Endothelial cell of umbilical vein (primary cell): ENCODE data around the gene CARD11. TPM values are rescaled to one million over a fixed set of nuclear protein-coding genes. Genes with fewer than 3 reads are reported as not detected.

Experiments used
- BruUV-seq: library from RNA; stranded (reverse); fragments of 400-500 nt; replicated peaks from 2 replicates; lab custom pipeline; 2021; lab: Mats Ljungman, UMichigan
- CTCF ChIA-PET: fragments of 300-600, 350-600 bp; sonication (Branson Sonifier 250); formaldehyde crosslinking; loops from one replicate; lab custom pipeline; 2021; ENCODE audit warnings: antibody characterized with exemption, inconsistent platforms; lab: Charles Lee
- POLR2A ChIA-PET: fragments of 300-600, 350-600 bp; sonication (Branson Sonifier 250); formaldehyde crosslinking; loops from one replicate; lab custom pipeline; 2021; ENCODE audit warnings: antibody characterized with exemption, inconsistent platforms; lab: Charles Lee
- DNase-seq: peaks from one replicate; pipeline ENCODE4 v3.0.0-alpha.2; 2011; ENCODE audit warnings: low read depth, low spot score
- FAIRE-seq: peaks from 2 replicates; lab custom pipeline; 2011; peaks lifted over from hg19 to GRCh38; lab: Jason Lieb, UNC
- H2AFZ ChIP-seq: 2 replicates; pipeline ENCODE4 v1.6.0; 2012; ENCODE audit warnings: low read depth, low read length, control low read depth, inconsistent platforms
- H3K27ac ChIP-seq: 2 replicates; pipeline ENCODE4 v1.5.1; 2011; ENCODE audit warnings: low read depth, mild to moderate bottlenecking, control low read depth, low read length, moderate library complexity; ENCODE audit not compliant: insufficient read depth
- H3K27me3 ChIP-seq, 2 experiments: 2 replicates each; pipeline versions ENCODE4 v1.6.0 to v1.6.1; 2011; ENCODE audit warnings: low read length in 2 of 2, mixed read lengths in 1 of 2; ENCODE audit not compliant: control insufficient read depth in 2 of 2, insufficient read depth in 2 of 2
- H3K36me3 ChIP-seq, 2 experiments: 2 replicates in 1 of 2; 3 replicates in 1 of 2; pipeline ENCODE4 v1.5.1; 2011; ENCODE audit warnings: low read length in 2 of 2, mild to moderate bottlenecking in 1 of 2, moderate library complexity in 1 of 2; ENCODE audit not compliant: control insufficient read depth in 2 of 2, insufficient read depth in 2 of 2; ENCODE audit errors: extremely low read depth in 1 of 2
- H3K4me1 ChIP-seq: 3 replicates; pipeline ENCODE4 v1.5.1; 2011; ENCODE audit warnings: mild to moderate bottlenecking, low read length; ENCODE audit not compliant: control insufficient read depth, insufficient read depth; ENCODE audit errors: extremely low read depth
- H3K4me2 ChIP-seq: 2 replicates; pipeline ENCODE4 v1.6.1; 2011; ENCODE audit warnings: low read length, control low read depth, mixed read lengths; ENCODE audit not compliant: insufficient read depth
- H3K4me3 ChIP-seq, 3 experiments: fragments of 200-600 bp in 1 of 3; sonication (generic), shearing (Covaris generic) in 1 of 3; replicated peaks in 1 of 3; 2 replicates each; pipeline ENCODE4 v1.5.1; 2011 to 2016; ENCODE audit warnings: control low read depth in 3 of 3, low read length in 3 of 3, mild to moderate bottlenecking in 2 of 3, inconsistent platforms in 1 of 3, low read depth in 1 of 3, moderate library complexity in 1 of 3; ENCODE audit not compliant: insufficient read depth in 1 of 3
- H3K79me2 ChIP-seq: 2 replicates; pipeline ENCODE4 v1.6.0; 2012; ENCODE audit warnings: low read length, inconsistent platforms; ENCODE audit not compliant: control insufficient read depth, insufficient read depth
- H3K9ac ChIP-seq: replicated peaks from 2 replicates; pipeline ENCODE3; 2011; ENCODE audit warnings: low read length, control low read depth; ENCODE audit not compliant: insufficient read depth; ENCODE audit errors: extremely low read depth
- H3K9me1 ChIP-seq: replicated peaks from 3 replicates; pipeline ENCODE4 v1.6.0; 2011; ENCODE audit warnings: mild to moderate bottlenecking, low read length; ENCODE audit not compliant: control insufficient read depth, insufficient read depth; ENCODE audit errors: extremely low read depth
- H3K9me3 ChIP-seq: replicated peaks from 2 replicates; pipeline ENCODE4 v1.5.1; 2012; ENCODE audit warnings: low read length, inconsistent platforms; ENCODE audit not compliant: control insufficient read depth, insufficient read depth
- H4K20me1 ChIP-seq: replicated peaks from 2 replicates; pipeline ENCODE3; 2011; ENCODE audit warnings: mild to moderate bottlenecking, low read length; ENCODE audit not compliant: control insufficient read depth, insufficient read depth; ENCODE audit errors: extremely low read depth
- CTCF ChIP-seq, 2 donors: IDR thresholded peaks; 1 replicate in 1 of 2; 2 replicates in 1 of 2; pipeline ENCODE4 v1.5.1; 2011; ENCODE audit warnings: low read length in 2 of 2, mild to moderate bottlenecking in 2 of 2, moderate library complexity in 2 of 2, control low read depth in 1 of 2, inconsistent platforms in 1 of 2, low read depth in 1 of 2; ENCODE audit not compliant: insufficient read depth in 1 of 2; ENCODE audit errors: extremely low read depth in 1 of 2
- EZH2 ChIP-seq: IDR thresholded peaks from 2 replicates; pipeline ENCODE4 v1.6.1; 2012; ENCODE audit warnings: borderline replicate concordance, low read depth, mild to moderate bottlenecking, moderate library complexity, low read length, inconsistent platforms; ENCODE audit not compliant: severe bottlenecking
- FOS ChIP-seq: IDR thresholded peaks from 2 replicates; pipeline ENCODE4 v1.6.1; 2011; ENCODE audit warnings: mild to moderate bottlenecking, low read length, moderate library complexity, borderline replicate concordance; ENCODE audit not compliant: insufficient read depth
- GATA2 ChIP-seq: IDR thresholded peaks from 2 replicates; pipeline ENCODE4 v1.7.0; 2011; ENCODE audit warnings: low read depth, mild to moderate bottlenecking, moderate library complexity, mixed read lengths, low read length; ENCODE audit not compliant: insufficient read length, insufficient read depth
- JUN ChIP-seq: IDR thresholded peaks from 2 replicates; pipeline ENCODE4 v1.6.1; 2011; ENCODE audit warnings: borderline replicate concordance, low read depth; ENCODE audit not compliant: insufficient read length, insufficient read depth
- MAX ChIP-seq: IDR thresholded peaks from 2 replicates; pipeline ENCODE4 v1.6.1; 2011; ENCODE audit not compliant: insufficient read depth, insufficient read length
- MYC ChIP-seq: IDR thresholded peaks from one replicate; pipeline ENCODE4 v1.6.1; 2011; ENCODE audit warnings: mild to moderate bottlenecking, low read depth, low read length
- POLR2A ChIP-seq: IDR thresholded peaks from 2 replicates; pipeline ENCODE4 v1.6.1; 2012; ENCODE audit warnings: low read depth, mild to moderate bottlenecking, control low read depth, low read length
- POLR2AphosphoS5 ChIP-seq: IDR thresholded peaks from 2 replicates; pipeline ENCODE4 v1.6.1; 2012; ENCODE audit warnings: low read depth, mild to moderate bottlenecking, control low read depth, low read length, moderate library complexity; ENCODE audit not compliant: insufficient read depth
- dilution Hi-C: fragments of 300-500 bp; cut with MboI; formaldehyde crosslinking; loops from one replicate; pipeline ENCODE4 v1.15.0; 2019; ENCODE audit warnings: low sequenced_read_pairs; ENCODE audit not compliant: extremely low pct_ligation_motif_present
- intact Hi-C: fragments of 100-400 bp; cut with micrococcal nuclease; formaldehyde crosslinking; loops from one replicate; pipeline ENCODE4 v1.10.0; 2022
- polyA plus RNA-seq, 4 experiments: library from polyadenylated mRNA; depleted of rRNA in 3 of 4; stranded (reverse) in 3 of 4; unstranded in 1 of 4; fragments of >200 nt; gene quantifications; 2 replicates each; pipeline versions ENCODE4 v1.2.1 to v1.2.3, GENCODE V29; 2011 to 2012; ENCODE audit warnings: missing spikeins in 1 of 4
- total RNA-seq: library from RNA; stranded (reverse); gene quantifications from 2 replicates; pipeline ENCODE4 v1.2.3, GENCODE V29; 2021

Gene CARD11
- total and polyA plus RNA-seq, 2 donors (not counting 3 experiments of a cell fraction or from before 2014, with no cell fraction given), result 20.4 to 41.8 TPM

DNA sequence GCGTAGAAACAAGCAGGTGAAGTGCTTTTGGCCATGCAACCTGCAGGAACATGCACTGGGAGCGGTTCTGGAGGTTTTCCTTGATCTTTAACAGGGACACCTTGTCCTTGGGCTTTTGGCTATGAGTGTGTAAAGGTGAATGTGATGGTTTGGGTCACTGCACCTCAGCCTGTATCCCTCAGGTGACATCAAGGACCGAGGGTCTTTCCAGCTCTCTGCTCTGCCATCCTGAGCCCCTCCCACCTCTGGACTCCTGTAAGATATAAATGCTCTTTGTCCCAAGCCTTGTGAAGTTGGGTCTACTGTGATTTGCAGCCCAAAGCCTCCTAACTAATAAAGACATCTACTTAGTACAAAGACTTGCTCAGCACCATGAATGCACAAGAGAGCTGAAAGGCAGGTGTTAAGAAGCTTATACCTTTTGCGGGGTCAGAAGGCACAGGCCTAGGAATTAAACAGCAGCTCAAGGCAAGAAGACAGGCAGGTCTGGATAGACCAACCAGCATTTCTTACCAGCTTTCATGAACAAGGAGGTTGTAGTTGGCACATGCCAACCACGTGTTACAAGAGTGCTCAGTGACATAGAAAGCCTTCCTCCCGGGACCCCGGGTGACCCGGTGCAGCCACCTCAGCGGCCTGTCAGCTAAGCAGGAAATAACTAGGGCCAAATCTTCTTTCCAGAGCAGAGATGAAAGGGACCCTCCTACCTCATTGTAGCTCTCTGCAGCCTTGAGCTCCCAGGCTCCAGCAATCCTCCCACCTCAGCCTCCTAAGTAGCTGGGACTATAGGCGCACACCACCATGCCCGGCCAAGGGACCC is 89.9 kb downstream of the CARD11 start:
- H3K27ac ChIP-seq, result no peak overlapping the region
- ChIA-PET POLR2A (no interaction called here), CTCF (no interaction called here)
- no peaks in the 10 kb centered on the region for H3K27me3 ChIP-seq
- DNase-seq (no peak), FAIRE-seq (no peak)
- peaks cover 8% of the 10 kb centered on the region for H3K4me1 ChIP-seq
- no peak overlapping the region for H3K9ac ChIP-seq
- H4K20me1 ChIP-seq, result no peaks in the 10 kb centered on the region
- no peak overlapping the region for H2AFZ ChIP-seq
- TF ChIP-seq FOS, result no peak
- TF ChIP-seq MYC, result no peak
- no peak for TF ChIP-seq EZH2
- no peak for TF ChIP-seq GATA2
- no peak for TF ChIP-seq POLR2A
- TF ChIP-seq CTCF (IDR thresholded peaks at IDR 0.05; ENCODE audit: extremely low read depth in 1 of 2, insufficient read depth in 1 of 2, low read depth in 1 of 2, low read length in 2 of 2), result no peak
- no peak for TF ChIP-seq POLR2AphosphoS5
- no peak for TF ChIP-seq JUN
- TF ChIP-seq MAX, result no peak
- no TSS peak for BruUV-seq
- no peak overlapping the region for H3K4me2 ChIP-seq
- intact Hi-C loops, result no loop called here
- dilution Hi-C loops, result no loop called here
- H3K4me3 ChIP-seq, result no peak overlapping the region
- H3K79me2 ChIP-seq, result no peaks in the 10 kb centered on the region
- H3K9me1 ChIP-seq, result no peaks in the 10 kb centered on the region
- H3K9me3 ChIP-seq, result no peaks in the 10 kb centered on the region
- H3K36me3 ChIP-seq, result peaks cover 0 to 2% of the 10 kb centered on the region in 2 experiments
